ENCODE measurements around the gene ZNF587B. TPM values are rescaled to one million over a fixed set of nuclear protein-coding genes. Genes with fewer than 3 reads are reported as not detected.

Gene ZNF587B
- total and polyA plus RNA-seq, 10 of the 15 experiments (the other 5 are each of a cell fraction or from before 2014, with no cell fraction given) = 4.1 to 33.9 (median 15.2) TPM

- intact Hi-C loops (cut with micrococcal nuclease; ENCODE audit: unreplicated experiment) (no loop called here), in situ Hi-C loops (cut with MboI) (no loop called here)
- no peaks in the 10 kb centered on the region for H3K79me2 ChIP-seq (ENCODE audit: control insufficient read depth, insufficient read depth, low read length)
- H4K20me1 ChIP-seq (ENCODE audit: control insufficient read depth, insufficient read depth) = no peaks in the 10 kb centered on the region
- no peak overlapping the region for H3K27ac ChIP-seq (ENCODE audit: control insufficient read depth, insufficient read depth)
- H2AFZ ChIP-seq (ENCODE audit: control insufficient read depth, low read depth, low read length) = no peak overlapping the region
- no peaks in the 10 kb centered on the region for H3K4me1 ChIP-seq (ENCODE audit: control insufficient read depth, insufficient read depth, low read length)
- FAIRE-seq = no peak
- H3K4me2 ChIP-seq (ENCODE audit: control insufficient read depth, insufficient read depth) = no peak overlapping the region
- TF ChIP-seq BHLHE40 (IDR thresholded peaks at IDR 0.05; ENCODE audit: borderline replicate concordance in 1 of 2, low read depth in 2 of 2, low read length in 1 of 2) = no peak
- no peak for TF ChIP-seq CHD1 (IDR thresholded peaks at IDR 0.05; ENCODE audit: low read depth, low read length)
- TF ChIP-seq, protein P1, sequence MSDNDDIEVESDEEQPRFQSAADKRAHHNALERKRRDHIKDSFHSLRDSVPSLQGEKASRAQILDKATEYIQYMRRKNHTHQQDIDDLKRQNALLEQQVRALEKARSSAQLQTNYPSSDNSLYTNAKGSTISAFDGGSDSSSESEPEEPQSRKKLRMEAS (IDR thresholded peaks at IDR 0.05; ENCODE audit: low read depth, low read length) = no peak
- TF ChIP-seq BCL11A (IDR thresholded peaks at IDR 0.05; ENCODE audit: low read depth, low read length) = no peak
- no peak for TF ChIP-seq SIX5 (IDR thresholded peaks at IDR 0.05; ENCODE audit: low read depth, low read length, severe bottlenecking)
- no peak for TF ChIP-seq ZZZ3 (IDR thresholded peaks at IDR 0.05; ENCODE audit: control insufficient read depth, insufficient read length, low read depth)
- no peak for TF ChIP-seq KLF5 (IDR thresholded peaks at IDR 0.05; ENCODE audit: partially characterized antibody)
- no peak for TF ChIP-seq ELK1 (IDR thresholded peaks at IDR 0.05; ENCODE audit: low read depth, low read length)
- TF ChIP-seq CBX5 (IDR thresholded peaks at IDR 0.05; ENCODE audit: low read depth) = no peak
- TF ChIP-seq RBBP5 (conservative IDR thresholded peaks at IDR 0.05) = no peak
- TF ChIP-seq HDAC6 (IDR thresholded peaks at IDR 0.05; ENCODE audit: unreplicated experiment) = no peak
- no peak for TF ChIP-seq POLR2AphosphoS5 (IDR thresholded peaks at IDR 0.05; ENCODE audit: low read length)
- BruUV-seq (replicated peaks) = no TSS peak
- no peak for DNase-seq (ENCODE audit: low read depth, low spot score)
- 90% methylated on average over 2 of the region's 2 CpGs for WGBS (ENCODE audit: insufficient coverage, insufficient replicate concordance, low lambda C conversion rate, missing lambda C conversion rate)
- H3K4me3 ChIP-seq = no peak overlapping the region
- ChIA-PET CTCF (no interaction called here), POLR2A (no interaction called here), SMC1A (ENCODE audit: uncharacterized antibody, unreplicated experiment) (no interaction called here), RAD21 (ENCODE audit: unreplicated experiment) (no interaction called here)
- peaks cover 10 to 34% of the 10 kb centered on the region in 2 experiments for H3K36me3 ChIP-seq (ENCODE audit: control insufficient read depth in 2 of 2, insufficient read depth in 2 of 2, low read length in 1 of 2)
- no peaks in the 10 kb centered on the region for H3K27me3 ChIP-seq (replicated peaks in 1 of 2; ENCODE audit: control insufficient read depth in 2 of 2, insufficient read depth in 2 of 2, low read length in 1 of 2)
- H3K9me3 ChIP-seq (replicated peaks; ENCODE audit: control insufficient read depth, insufficient read depth, low read length) = peaks cover 47% of the 10 kb centered on the region
- H3K9ac ChIP-seq (ENCODE audit: control insufficient read depth, insufficient read depth, low read length) = no peak overlapping the region
- no peak for ATAC-seq
Observed at GRCh38 chr19:57870225-57870624, 40.1 kb downstream of the ZNF587B start.

All from GM12878 (cell line).